ENCODE results near the gene LRRK1.

LRRK1 gene

GRCh38 chr15:100918690-100919480, at the start of gene LRRK1:
LRRK1 (plus strand) TSS chr15:100919357; CDS start chr15:100924633, 5,276 bp downstream.
- DNase-seq, result no peak

- no peak for DNase-seq
Observed at GRCh38 chr15:100873029-100873677, 46.0 kb upstream of the LRRK1 start.

- DNase-seq, result no peak
Observed at GRCh38 chr15:100875495-100875894, 43.7 kb upstream of the LRRK1 start.

- DNase-seq, result no peak
Observed at GRCh38 chr15:100875976-100876375, 43.2 kb upstream of the LRRK1 start.

GRCh38 chr15:100877551-100877950, 41.6 kb upstream of the LRRK1 start:
- DNase-seq, result no peak

- no peak for DNase-seq
Observed at GRCh38 chr15:100878130-100878529, 41.0 kb upstream of the LRRK1 start.

- DNase-seq, result no peak
Observed at GRCh38 chr15:100878648-100879047, 40.5 kb upstream of the LRRK1 start.

- DNase-seq, result no peak
Observed at GRCh38 chr15:100879061-100879463, 40.1 kb upstream of the LRRK1 start.

- no peak for DNase-seq
Observed at GRCh38 chr15:100879464-100880138, 39.6 kb upstream of the LRRK1 start, which contains the start of gene ALDH1A3. ALDH1A3 (plus strand) TSS chr15:100879831; CDS start chr15:100879908, 77 bp downstream.

- DNase-seq, result no peak
Observed at GRCh38 chr15:100880139-100880896, 38.8 kb upstream of the LRRK1 start.

GRCh38 chr15:100880897-100881242, 38.3 kb upstream of the LRRK1 start:
- DNase-seq, result no peak

GRCh38 chr15:100881573-100882336, 37.4 kb upstream of the LRRK1 start:
- no peak for DNase-seq

GRCh38 chr15:100885116-100885515, 34.0 kb upstream of the LRRK1 start:
- no peak for DNase-seq

- DNase-seq, result no peak
Observed at GRCh38 chr15:100885811-100886210, 33.3 kb upstream of the LRRK1 start.

GRCh38 chr15:100887211-100887913, 31.8 kb upstream of the LRRK1 start:
- DNase-seq, result no peak

GRCh38 chr15:100889385-100890050, 29.6 kb upstream of the LRRK1 start:
- DNase-seq, result no peak

GRCh38 chr15:100890051-100890720, 29.0 kb upstream of the LRRK1 start:
- no peak for DNase-seq

- no peak for DNase-seq
Observed at GRCh38 chr15:100890850-100891249, 28.3 kb upstream of the LRRK1 start.

- no peak for DNase-seq
Observed at GRCh38 chr15:100891307-100892012, 27.7 kb upstream of the LRRK1 start.

- no peak for DNase-seq
Observed at GRCh38 chr15:100892013-100892355, 27.2 kb upstream of the LRRK1 start.

Measured in GOT3 (cell line).